HG02588 (cell line): ENCODE measurements around the gene EPHB2.

Source experiments
- ATAC-seq: cut with Tn5 transposase; IDR thresholded peaks from one replicate; pipeline ENCODE4 v1.9.1; 2021; ENCODE audit warnings: mild to moderate bottlenecking, moderate library complexity; ENCODE audit not compliant: unreplicated experiment

EPHB2 gene

GRCh38 chr1:22969304-22969709 lies 258.7 kb downstream of the EPHB2 start:
- ATAC-seq, result no peak

GRCh38 chr1:22970096-22970495 lies 259.5 kb downstream of the EPHB2 start:
- no peak for ATAC-seq
